RCC 7860 (cell line): ENCODE results near the gene SMARCA1.

Experiments
- DNase-seq: peaks from one replicate; pipeline ENCODE4 v3.0.0-alpha.2; 2015; ENCODE audit warnings: low spot score
- FAIRE-seq: peaks from 2 replicates; lab custom pipeline; 2012; peaks lifted over from hg19 to GRCh38; lab: Jason Lieb, UNC

Gene SMARCA1

DNA sequence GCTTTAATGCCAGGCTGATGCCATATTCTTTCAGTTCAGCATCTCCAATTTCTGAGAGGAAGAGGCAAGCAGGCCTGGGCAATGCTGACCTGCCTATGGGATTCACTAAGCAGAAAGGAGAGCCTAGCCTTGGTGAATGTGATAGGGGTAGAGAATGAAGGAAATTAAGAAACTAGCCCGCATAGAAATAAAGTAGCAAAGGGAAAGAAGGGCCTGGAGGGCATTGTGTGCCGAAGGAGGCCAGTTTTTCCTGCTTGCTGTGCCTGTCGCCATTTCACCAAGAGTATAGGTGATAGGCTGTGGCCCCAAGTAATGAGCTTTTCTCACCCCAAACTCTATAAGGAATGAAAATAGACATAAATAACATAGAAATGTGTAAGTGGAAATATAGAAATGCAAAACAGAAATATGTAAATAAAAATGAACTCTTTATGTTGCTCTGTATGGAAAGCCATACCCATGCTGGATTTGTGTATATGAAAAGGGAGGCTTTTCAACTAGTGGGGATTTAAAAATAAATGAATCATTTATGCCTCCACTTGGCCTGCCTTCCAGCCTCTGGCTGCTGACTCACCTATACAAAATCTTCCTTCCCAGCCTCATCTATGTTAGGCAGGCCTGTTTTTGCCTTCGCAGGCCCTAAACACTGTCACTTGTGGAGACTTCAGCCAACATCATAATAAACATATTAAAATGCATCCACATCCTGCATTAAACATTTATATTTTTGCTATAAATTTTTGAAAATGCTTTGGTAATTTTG is 11.7 kb upstream of the SMARCA1 start:
- DNase-seq (no peak), FAIRE-seq (no peak)

DNA sequence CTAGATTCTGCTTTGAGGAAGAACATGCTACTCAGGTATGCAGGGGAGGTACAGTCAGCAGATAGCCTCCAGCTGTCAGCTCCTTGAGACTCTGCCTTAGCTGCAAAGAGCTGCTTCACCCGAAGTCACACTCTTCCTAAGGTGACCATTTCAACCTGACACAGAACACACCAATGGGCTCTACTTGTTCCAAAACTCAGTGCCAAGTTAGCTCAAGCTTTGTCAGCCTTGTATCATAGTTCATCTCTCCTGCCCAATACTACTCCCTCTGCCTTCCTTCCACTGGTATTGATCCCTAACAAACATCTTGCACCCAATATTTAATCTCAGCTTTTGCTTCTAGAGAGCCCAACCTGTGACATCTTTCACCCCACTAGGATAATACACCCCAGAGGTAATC is 7.8 kb upstream of the SMARCA1 start:
- FAIRE-seq (no peak), DNase-seq (no peak)

DNA sequence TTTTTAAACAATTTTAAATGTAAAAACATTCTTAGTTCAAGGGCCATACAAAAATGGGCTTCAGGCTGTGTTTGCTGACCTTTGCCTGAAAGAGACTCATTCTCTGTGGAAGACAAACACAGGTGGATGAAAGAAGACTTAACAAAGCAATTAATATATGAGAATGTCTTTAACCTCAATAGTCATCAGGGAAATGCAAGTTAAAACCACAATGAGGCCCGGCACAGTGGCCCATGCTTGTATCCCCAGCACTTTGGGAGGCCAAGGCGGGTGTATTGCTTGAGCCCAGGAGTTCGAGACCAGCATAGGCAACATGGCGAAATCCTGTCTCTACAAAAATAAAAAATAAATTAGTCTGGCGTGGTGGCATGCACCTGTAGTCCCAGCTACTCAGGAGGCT is 7.1 kb upstream of the SMARCA1 start:
- DNase-seq = no peak
- no peak for FAIRE-seq

DNA sequence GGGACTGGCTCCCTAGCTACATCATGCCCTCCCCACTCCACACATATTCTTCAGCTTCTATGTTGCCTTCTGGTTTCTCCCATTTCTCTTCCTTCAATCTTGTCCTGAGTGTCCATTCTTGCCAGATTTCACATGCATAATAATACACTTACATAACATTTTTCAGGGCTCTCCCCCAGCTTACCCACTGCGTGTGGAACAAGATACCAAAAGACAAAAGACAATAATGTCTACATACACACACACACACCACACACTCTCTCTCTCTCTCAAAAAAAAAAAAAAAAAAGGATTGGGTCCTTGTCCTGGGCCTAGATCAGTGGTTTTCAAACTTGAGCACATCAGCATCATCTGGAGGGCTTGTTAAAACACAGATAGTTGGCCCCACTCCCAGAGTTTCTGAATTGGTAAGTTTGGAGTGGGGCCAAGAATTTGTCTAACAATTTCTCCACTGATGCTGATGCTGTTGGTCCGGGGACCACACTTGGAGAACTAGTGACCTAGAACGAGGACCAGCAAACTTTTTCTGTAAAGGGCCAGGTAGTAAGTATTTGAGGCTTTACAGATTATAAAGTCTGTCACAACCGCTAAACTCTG is 6.5 kb upstream of the SMARCA1 start:
- no peak for FAIRE-seq
- DNase-seq = no peak

DNA sequence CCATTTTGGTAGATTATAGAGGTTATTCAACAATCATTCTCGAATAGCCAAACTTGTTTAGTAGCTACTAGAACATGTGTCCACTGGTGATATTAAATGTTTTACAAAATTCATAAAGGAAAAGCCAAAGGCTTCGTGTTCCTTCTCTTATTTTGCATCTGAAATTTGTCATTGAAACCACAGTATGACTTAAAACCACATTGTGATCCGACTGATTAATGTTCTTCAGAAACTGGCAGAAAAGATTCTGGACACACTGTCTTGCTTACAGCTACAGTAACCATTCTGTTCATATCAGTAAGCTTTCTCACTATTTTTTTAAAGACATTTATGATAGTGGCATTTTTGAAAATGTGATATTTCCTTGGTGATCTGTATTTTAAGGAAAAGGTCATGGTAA is 2.6 kb upstream of the SMARCA1 start:
- no peak for DNase-seq
- FAIRE-seq = peak; percentile 61

DNA sequence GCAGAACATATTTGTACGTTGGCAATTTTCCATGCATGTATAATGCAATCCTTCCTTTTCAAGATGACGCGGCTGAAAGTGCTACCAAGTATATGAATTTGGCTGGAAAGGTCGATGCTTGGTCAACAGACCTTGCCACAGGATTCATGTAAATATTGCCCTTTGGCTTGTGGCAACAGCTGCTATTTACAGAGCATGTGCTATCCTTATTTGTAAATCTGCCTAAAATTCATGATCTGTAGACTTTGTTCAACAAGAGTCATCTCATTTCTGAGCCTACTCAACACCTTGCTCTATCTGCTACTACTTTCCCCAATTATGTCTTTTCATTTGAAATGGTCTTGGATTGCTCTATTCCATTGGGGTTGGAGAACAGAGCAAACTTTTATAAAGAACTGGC is 1.9 kb upstream of the SMARCA1 start:
- FAIRE-seq = no peak

DNA sequence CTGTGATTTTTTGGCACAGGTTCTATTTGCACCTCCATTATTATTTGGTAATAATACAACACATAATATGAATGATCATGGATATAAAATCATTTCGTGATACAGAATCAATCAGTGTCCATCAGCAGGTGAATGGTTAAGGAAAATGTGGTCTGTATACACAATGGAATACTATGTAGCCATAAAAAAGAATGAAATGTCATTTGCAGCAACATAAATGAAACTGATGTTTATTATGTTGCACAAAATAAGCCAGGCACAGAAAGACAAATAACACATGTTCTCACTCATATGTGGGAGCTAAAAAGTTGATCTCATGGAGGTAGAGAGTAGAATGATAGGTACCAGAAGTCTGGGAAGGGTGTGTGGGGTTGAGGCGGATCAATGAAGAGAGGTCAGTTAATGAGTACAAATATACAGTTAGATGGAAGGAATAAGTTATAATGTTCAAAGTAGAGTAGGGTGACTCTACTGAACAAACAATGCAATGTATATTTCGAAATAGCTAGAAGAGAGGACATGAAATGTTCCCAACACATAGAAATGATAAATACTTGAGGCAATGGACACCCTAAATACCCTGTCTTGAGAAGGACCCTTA is 1.1 kb upstream of the SMARCA1 start:
- no peak for FAIRE-seq
- DNase-seq = no peak

More for the DNA sequence above, 1.9 kb upstream of the SMARCA1 start:
- no peak for DNase-seq

DNA sequence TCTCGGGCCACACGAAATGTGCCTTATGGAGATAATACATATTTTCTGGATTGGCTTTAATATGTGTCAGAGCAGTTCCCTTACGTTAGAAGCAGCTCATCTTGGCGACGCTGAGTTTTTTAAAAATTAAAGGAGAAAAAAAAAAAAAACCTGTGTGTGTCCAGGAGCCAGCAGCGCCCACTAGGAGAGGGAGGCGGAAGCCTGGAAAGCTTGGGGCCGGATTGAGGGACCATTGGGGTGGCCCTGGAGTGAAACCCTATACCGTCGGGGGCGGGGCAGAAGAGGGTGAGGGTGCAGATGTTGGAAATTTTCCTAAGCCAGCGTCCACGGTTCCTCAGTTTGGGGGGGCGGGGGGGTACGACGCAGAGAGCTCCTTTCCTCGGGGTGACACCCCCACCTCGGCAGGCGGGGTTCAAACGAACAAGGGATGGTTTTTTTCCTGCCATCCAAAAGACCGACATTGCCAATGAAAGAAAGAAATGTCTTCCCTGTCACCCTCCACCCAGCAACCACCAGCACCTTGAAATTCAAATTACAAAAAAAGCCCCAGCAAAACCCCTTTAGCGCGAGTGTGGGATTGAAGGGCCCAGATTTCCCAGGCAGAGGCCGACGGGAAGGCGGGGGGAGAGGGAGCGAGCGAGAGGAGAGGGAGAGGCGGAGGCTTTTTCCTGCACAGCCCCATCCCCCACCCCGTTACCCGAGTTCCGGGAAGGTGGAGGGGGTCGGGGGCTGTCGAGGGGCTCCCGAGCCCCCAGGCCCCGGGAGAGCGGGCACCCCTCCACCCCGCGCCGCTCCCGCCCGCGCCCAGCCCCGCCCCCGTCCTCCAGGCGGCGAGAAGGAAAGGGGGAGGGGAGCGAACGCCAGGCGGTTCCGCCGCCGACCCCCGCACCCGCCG is 859 bp downstream of the SMARCA1 start:
- DNase-seq (peak; percentile 6), FAIRE-seq (peak; percentile 48)

DNA sequence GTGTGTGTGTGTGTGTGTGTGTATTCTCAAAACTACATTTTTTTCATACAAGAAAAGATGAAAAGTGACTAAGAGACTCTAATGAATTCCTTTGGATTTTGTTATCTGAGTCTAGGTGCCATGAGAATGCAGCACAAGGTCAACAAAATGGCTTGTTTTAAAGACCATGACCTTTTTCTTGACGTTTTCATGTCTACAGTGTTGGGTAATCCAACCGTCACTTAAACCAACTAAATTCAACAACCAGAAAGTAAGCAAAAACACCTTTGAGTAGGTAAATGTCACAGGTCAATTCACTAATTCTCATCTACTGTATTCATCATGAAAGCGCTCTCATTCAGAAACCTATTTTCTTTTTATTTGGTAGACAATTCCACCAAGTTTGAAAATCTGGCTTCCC is 3.1 kb downstream of the SMARCA1 start:
- FAIRE-seq (no peak), DNase-seq (no peak)

DNA sequence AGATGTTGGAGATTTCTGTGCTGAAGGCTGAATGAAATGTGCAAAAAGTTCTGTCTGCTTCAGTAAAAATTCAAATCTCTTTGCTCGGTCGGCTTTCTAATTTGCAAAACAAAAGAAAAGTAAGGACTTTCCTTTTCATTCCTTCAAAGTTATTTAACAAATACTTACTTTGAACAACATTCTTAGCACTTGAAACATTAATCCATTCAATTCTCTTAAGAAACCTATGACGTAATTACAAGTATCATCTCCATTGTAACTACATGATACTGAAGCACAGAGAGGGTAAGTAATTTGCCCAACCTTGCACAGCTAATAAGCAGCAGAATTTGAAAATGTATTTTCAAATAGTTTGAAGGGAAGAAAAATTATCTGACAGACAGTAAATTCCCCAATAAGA is 6.9 kb downstream of the SMARCA1 start:
- FAIRE-seq = no peak
- DNase-seq = no peak

DNA sequence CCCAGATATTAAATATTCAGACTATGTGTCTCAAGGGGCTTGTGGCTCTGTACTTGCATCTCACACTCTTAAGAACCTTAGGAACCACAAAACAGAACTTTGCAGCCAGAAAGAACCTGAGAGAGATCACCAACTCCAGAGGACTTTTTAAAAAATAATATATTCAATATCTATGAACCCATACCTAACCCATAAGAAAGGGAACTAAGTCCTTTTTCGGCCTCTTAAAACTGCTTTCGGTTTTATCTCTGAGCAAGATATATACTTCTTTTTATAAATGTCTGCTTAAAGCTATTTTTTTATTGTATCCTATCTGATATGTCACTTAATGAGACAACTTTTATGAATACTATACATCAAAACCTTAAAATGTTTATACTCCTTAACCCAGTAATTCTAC is 10.9 kb downstream of the SMARCA1 start:
- DNase-seq (no peak), FAIRE-seq (no peak)

DNA sequence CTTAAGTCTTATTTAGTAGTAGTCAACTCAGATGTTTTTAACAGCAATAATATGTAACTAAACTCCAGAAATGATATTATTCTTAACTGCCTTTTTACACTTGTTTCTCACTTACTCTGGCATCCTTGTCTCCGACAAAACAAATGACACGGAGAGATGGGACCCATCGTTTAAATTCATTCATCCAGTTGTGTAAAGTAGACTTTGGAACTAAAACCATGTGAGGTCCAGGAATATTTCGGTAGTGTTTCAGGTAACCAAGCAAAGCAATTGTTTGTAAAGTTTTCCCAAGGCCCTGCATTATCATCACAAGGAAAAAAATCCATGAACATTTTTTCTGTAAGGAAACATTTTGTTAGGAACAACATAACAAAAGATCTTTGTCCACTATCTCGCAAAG is 11.6 kb downstream of the SMARCA1 start:
- FAIRE-seq = no peak
- DNase-seq = no peak

DNA sequence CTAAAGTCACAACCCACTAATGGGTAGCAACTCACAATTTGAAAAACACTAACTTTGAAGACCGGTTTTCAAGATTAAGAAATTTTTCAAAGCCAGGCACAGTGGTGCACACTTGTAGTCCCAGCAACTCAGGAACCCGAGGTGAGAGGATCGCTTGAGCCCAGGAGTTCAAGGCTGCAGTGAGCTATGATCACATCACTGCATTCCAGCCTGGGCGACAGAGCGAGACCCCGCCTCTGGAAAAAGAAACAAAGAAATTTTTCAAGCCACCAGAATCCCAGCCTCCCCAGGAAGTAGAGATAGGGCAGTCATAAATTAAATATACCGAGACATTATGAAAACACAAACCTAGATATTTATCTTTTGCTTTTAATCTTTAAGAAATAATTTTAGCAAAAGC is 13.0 kb downstream of the SMARCA1 start:
- FAIRE-seq (no peak), DNase-seq (no peak)

DNA sequence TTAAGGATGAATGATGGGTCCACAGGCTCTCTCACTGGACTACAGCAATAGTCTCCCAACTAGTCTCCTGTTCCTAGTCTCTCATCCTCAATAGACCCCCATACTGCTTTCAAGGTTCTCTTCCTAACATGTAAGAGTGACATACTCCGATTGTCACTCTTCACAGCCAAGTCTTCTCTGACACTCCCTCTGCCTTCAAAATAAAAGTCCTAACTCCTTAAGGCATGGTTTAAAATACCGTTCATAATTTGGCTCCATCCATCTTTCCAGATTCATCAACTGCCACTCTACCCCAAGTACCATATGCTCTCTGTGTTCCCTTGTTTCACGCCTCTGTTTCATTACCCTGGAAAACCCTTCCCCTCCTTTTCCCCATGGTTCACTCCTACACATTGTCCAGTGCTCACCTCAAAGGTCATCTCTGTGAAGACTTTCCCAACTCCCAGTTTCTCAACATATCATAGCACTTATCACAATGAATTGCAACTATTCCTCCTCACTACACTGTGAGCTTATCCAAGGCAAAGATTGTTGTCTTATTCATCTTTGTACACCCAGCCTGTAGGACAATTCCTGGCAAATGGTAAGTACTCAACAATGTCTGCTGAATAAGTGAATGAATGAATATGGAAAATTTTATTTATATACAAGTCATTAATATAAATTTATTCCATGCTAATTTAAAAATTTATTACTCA is 26.0 kb downstream of the SMARCA1 start:
- DNase-seq (no peak), FAIRE-seq (no peak)

DNA sequence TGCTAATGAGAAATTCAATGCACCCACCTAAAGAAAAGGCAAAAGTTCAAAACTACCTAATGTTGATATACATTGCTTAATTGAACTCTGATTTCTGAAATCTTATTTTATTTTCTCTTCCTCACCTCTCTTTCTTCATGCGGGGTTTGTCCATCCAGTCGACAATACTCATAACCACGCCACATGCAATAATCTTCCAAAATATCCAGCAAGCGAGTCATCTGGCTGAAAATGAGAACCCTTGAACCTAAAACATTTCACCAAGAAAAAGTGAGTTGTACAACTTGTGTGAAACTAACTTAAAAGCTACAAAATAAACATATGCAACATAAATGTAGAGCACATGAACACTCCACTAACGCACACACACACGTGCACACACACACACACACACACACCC is 26.7 kb downstream of the SMARCA1 start:
- no peak for DNase-seq
- no peak for FAIRE-seq

DNA sequence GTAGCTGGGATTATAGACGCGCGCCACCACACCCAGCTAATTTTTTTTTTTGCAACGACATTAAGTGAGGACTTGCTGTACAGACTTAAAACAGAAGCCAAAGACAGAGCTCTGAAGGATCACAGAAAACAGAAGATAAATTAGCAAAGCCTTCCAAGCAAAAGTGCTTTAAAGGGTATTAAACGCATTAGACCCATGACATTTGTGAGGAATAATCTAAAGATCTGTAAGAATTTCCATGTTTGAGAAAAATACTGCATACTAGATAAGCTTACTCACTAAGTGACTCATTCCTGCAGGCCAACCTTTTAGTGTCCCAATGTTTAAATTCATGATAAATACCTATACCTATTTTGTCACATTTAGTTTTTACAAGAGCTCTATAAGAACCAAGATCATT is 27.4 kb downstream of the SMARCA1 start:
- DNase-seq = no peak

DNA sequence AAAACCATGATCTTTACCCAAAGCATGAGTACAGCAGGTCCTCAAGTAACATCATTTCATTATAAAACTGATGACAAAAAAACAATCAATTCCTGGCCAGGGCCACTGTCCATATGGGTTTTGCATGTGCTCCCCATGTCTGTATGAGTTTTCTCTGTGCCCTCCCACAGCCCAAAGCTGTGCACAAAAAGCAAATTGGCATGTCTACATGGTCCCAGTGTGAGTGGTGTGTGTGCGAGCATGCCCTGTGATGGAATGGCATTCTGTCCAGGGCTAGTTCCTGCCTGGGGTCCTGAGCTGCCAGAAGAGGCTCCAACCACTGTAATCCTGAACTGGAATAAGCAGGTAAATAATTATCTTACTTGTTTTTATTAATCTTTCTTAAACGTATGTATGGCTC is 28.4 kb downstream of the SMARCA1 start:
- FAIRE-seq = no peak

More for the DNA sequence above, 27.4 kb downstream of the SMARCA1 start:
- no peak for FAIRE-seq

DNA sequence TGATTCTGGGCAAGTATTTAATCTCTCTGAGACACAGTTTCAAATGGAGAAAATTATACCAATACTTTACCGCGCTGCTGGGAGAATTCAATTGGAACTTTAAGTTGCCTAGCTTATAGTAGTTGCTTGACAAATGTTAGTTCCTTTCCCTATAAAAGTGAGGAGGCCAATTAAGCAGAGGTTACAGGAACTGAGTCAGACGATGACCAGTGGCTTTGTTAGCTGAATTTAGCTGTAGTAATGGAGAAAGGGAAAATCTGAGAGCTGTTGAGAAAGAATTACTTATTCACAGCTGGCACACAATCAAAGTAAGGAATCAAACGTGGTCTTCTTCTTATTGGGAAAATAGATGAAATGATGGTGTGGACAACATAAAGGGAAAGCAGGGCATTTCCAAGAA is 29.6 kb downstream of the SMARCA1 start:
- FAIRE-seq (no peak), DNase-seq (no peak)

More for the DNA sequence above, 28.4 kb downstream of the SMARCA1 start:
- DNase-seq = no peak

DNA sequence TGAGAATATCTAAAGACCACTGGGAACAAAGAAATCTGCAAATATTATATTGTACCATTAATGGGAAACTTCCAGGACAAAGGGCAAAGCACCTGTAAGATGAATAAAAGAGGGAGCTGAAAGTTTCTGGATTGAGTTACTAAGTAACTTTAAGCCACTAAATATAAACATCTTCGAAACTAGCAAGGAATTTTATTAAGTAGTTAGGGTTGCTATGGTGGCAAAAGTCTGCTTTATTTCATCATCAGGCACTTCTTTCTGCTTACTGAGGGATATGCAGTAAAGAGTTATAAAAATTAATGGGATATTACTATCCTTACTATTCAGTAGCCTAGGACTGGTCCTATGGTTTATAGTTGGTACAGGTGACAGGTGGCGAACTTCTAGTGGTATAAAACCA is 33.0 kb downstream of the SMARCA1 start:
- DNase-seq (no peak), FAIRE-seq (no peak)

DNA sequence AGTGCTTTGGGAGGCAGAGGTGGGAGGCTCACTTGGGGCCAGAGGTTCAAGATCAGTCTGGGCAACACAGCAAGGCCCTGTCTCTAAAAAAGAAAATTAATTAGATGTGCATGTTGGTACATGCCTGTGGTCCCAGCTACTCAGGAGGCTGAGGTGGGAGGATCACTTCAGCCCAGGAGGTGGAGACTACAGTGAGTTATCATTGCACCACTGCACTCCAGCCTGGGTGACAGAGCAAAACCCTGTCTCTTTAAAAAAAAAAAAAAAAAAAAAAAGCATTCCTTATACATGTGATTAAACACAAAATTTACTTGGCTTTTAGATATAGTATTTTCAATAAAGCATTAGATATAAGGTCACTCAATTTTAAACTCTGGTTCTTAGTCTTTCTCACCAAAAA is 34.9 kb downstream of the SMARCA1 start:
- DNase-seq (no peak), FAIRE-seq (no peak)

DNA sequence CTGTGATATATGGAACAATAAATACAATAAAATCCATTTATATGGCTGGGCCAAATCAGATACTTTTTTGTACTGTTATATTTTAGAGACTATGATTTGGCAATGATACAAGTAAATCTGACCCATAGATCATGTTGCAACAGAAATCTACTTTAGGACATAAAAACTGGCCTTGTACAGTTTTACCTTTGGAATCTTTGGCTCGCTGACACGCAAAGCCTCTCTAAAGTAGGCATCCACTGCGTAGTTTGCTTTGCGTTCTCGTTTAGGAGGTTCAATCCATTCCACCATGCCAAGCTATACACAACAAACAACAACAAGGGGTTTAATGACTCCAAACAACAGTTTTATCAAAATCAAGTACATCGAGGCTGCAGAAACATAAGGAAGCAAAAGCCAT is 42.4 kb downstream of the SMARCA1 start:
- no peak for DNase-seq
- FAIRE-seq = no peak
